GM18870 (cell line): ENCODE data around the gene MYO1D.

Experiments used
- ATAC-seq: cut with Tn5 transposase; IDR thresholded peaks from one replicate; pipeline ENCODE4 v1.9.1; 2021; ENCODE audit warnings: moderate library complexity; ENCODE audit not compliant: unreplicated experiment

The MYO1D gene

GRCh38 chr17:32786169-32786568, 90.8 kb downstream of the MYO1D start:
- ATAC-seq: no peak

GRCh38 chr17:32784113-32784512, 92.8 kb downstream of the MYO1D start:
- ATAC-seq: no peak

- no peak for ATAC-seq
Observed at GRCh38 chr17:32783602-32784001, 93.3 kb downstream of the MYO1D start.

- no peak for ATAC-seq
Observed at GRCh38 chr17:32780721-32781120, 96.2 kb downstream of the MYO1D start.

- no peak for ATAC-seq
Observed at GRCh38 chr17:32777922-32778321, 99.0 kb downstream of the MYO1D start.

GRCh38 chr17:32777436-32777835, 99.5 kb downstream of the MYO1D start:
- ATAC-seq: no peak

- ATAC-seq: no peak
Observed at GRCh38 chr17:32774695-32775084, 102.2 kb downstream of the MYO1D start.

GRCh38 chr17:32773856-32774694, 102.8 kb downstream of the MYO1D start:
- ATAC-seq: no peak

GRCh38 chr17:32772453-32773025, 104.4 kb downstream of the MYO1D start:
- no peak for ATAC-seq

GRCh38 chr17:32771396-32771795, 105.5 kb downstream of the MYO1D start:
- ATAC-seq: no peak

GRCh38 chr17:32769846-32770245, 107.1 kb downstream of the MYO1D start:
- no peak for ATAC-seq

- ATAC-seq: no peak
Observed at GRCh38 chr17:32763855-32764439, 113.0 kb downstream of the MYO1D start.

GRCh38 chr17:32759476-32759875, 117.4 kb downstream of the MYO1D start:
- ATAC-seq: no peak

- ATAC-seq: no peak
Observed at GRCh38 chr17:32757963-32758362, 119.0 kb downstream of the MYO1D start.

- no peak for ATAC-seq
Observed at GRCh38 chr17:32756696-32757095, 120.2 kb downstream of the MYO1D start.

GRCh38 chr17:32755045-32755805, 121.7 kb downstream of the MYO1D start:
- ATAC-seq: no peak

- ATAC-seq: no peak
Observed at GRCh38 chr17:32752934-32753333, 124.0 kb downstream of the MYO1D start.

- no peak for ATAC-seq
Observed at GRCh38 chr17:32747856-32748255, 129.1 kb downstream of the MYO1D start.

GRCh38 chr17:32746698-32747097, 130.2 kb downstream of the MYO1D start:
- no peak for ATAC-seq

- no peak for ATAC-seq
Observed at GRCh38 chr17:32746280-32746679, 130.6 kb downstream of the MYO1D start.
